WERI-Rb-1 (cell line): Measurements from ENCODE around the gene BTN3A1.

Experiments used
- DNase-seq: peaks from one replicate; pipeline ENCODE4 v3.0.0-alpha.2; 2020
- H3K27ac ChIP-seq: fragments of 250-450 bp; sonication (Bioruptor Pico); 2 replicates; pipeline ENCODE4 v1.5.1; 2020; ENCODE audit warnings: mild to moderate bottlenecking, moderate library complexity
- H3K27me3 ChIP-seq: fragments of 250-450 bp; sonication (Bioruptor Pico); 2 replicates; pipeline ENCODE4 v1.5.1; 2021; ENCODE audit warnings: mild to moderate bottlenecking, low read depth, moderate library complexity; ENCODE audit not compliant: insufficient read depth, severe bottlenecking
- H3K36me3 ChIP-seq: fragments of 250-450 bp; sonication (Bioruptor Pico); 2 replicates; pipeline ENCODE4 v1.5.1; 2020; ENCODE audit warnings: mild to moderate bottlenecking, moderate library complexity
- H3K4me3 ChIP-seq: 2 replicates; pipeline ENCODE4 v1.5.1; 2011; ENCODE audit warnings: low read depth, mild to moderate bottlenecking, control low read depth, low read length
- H3K9me3 ChIP-seq: fragments of 250-450 bp; sonication (Bioruptor Pico); 2 replicates; pipeline ENCODE4 v1.5.1; 2021; ENCODE audit warnings: mild to moderate bottlenecking, moderate library complexity; ENCODE audit not compliant: severe bottlenecking
- CTCF ChIP-seq: IDR thresholded peaks from 2 replicates; pipeline ENCODE4 v1.5.1; 2011; ENCODE audit warnings: low read depth, mild to moderate bottlenecking, control low read depth, inconsistent platforms, low read length

BTN3A1 gene

DNA sequence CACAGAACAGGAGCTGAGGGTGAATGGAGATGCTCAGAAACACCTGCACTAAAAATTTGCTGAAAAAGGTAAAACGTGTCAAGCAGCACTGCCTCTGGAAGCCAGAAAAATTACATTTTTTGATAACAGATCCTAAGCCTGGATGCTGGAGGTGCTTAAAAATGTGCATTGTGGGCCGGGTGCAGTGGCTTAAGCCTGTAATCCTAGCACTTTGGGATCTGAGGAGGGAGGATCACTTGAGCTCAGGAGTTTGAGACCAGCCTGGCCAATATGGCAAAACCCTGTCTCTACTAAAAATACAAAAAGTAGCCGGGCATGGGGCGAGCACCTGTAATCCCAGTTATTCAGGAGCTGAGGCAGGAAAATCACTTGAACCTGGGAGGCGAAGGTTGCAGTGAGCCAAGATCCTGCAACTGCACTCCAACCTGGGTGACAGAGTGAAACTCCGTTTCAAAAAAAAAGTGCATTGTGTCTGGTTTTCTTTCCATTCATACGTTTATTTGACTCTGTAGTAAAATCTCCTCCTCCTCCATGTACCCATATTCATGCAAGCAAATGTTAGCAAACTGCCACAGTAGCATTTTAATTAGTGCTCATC lies 587 bp upstream of the BTN3A1 start:
- Histone ChIP-seq H3K27ac (peak overlapping the region; percentile 61; the same call in 1 of the 2 replicates), H3K36me3 (no peaks in the 10 kb centered on the region), H3K4me3 (peak overlapping the region; percentile 79), H3K9me3 (no peaks in the 10 kb centered on the region), H3K27me3 (no peaks in the 10 kb centered on the region)
- no peak for TF ChIP-seq CTCF
- DNase-seq: peak; percentile 48

GRCh38 chr6:26403893-26404292 lies 1.8 kb downstream of the BTN3A1 start:
- TF ChIP-seq CTCF: no peak
- no peaks in the 10 kb centered on the region for H3K27me3 ChIP-seq
- no peak for DNase-seq
- H3K27ac ChIP-seq: no peak overlapping the region
- H3K9me3 ChIP-seq: no peaks in the 10 kb centered on the region
- no peak overlapping the region for H3K4me3 ChIP-seq
- H3K36me3 ChIP-seq: no peaks in the 10 kb centered on the region

DNA sequence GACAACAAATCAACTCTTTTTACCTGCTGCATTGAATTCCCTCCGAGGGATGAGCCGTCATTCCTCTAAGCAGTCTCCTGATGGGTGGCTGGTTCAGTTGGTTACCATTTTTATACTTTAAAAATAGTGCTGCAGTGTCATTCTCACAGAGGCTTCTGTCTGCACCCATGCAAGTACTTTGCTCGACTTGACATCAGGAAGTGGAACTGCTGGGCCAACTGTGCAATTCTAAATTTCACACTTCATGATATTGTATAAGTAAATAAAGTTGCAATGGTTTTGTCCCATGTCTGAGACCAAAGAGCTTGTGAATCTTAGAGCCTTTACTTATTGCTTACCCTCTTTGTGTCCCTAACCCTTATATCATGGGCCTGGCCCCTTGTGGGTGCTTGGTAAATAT lies 2.5 kb downstream of the BTN3A1 start:
- no peak overlapping the region for H3K4me3 ChIP-seq
- H3K27me3 ChIP-seq: no peaks in the 10 kb centered on the region
- no peak for DNase-seq
- no peaks in the 10 kb centered on the region for H3K36me3 ChIP-seq
- H3K27ac ChIP-seq: no peak overlapping the region
- TF ChIP-seq CTCF: no peak
- no peaks in the 10 kb centered on the region for H3K9me3 ChIP-seq

DNA sequence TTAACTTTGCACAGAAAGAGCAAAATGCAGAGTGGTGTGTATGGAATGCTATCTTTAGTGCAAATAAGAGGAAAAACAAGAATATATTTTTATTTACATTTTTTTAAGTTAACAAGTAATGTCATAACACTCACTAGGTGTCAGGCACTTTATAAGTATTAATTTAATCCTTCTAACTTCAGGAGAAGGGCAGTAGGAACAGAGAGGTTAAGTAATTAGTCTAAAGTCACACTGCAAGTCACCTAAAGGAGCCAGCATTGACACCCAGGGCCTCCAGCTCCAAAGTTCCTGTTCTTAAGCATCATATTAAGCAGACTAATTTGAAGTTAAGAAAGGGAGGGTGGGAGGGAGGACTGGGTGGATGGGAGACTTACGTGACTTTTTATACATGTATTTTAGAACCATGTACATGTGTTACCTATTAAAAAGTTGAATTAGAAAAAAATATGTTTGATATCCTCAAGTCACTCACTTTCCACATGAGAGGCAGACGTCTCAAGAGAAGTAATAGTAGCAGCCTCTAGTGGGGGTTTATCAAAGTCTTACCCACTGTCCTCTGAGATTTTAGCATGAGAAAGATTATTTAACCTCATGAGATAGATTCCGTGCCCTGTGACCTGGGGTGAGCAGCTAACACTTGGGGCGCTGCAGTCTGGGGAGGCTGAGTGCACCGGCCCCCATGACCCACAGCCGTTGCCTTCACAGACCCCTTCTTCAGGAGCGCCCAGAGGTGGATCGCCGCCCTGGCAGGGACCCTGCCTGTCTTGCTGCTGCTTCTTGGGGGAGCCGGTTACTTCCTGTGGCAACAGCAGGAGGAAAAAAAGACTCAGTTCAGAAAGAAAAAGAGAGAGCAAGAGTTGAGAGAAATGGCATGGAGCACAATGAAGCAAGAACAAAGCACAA lies 7.0 kb downstream of the BTN3A1 start:
- no peak overlapping the region for H3K27ac ChIP-seq
- DNase-seq: no peak

DNA sequence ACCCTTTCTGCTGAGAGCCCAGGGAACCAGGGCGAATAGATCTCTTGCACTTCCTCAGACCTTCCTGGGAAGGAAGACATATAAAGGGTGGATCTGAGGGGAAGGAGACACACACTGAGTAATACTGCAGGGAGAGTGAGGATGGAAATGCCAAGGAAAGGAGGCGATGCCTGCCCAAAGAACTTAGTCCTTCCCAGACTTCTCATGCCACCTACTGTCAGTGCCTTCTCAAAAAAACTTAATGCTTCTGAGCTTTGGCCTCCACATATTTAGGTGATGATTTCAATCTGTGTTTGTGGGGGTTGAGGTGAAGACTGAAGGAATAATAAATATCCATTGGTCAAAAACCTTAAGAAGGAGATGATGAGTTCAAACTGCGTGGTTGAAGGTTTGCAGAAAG lies 9.7 kb downstream of the BTN3A1 start:
- Histone ChIP-seq H3K27me3 (no peaks in the 10 kb centered on the region), H3K4me3 (no peak overlapping the region), H3K9me3 (no peaks in the 10 kb centered on the region), H3K27ac (no peak overlapping the region), H3K36me3 (no peaks in the 10 kb centered on the region)
- no peak for TF ChIP-seq CTCF
- DNase-seq: no peak

More for the DNA sequence above, 7.0 kb downstream of the BTN3A1 start:
- Histone ChIP-seq H3K4me3 (no peak overlapping the region), H3K9me3 (no peaks in the 10 kb centered on the region), H3K27me3 (no peaks in the 10 kb centered on the region), H3K36me3 (no peaks in the 10 kb centered on the region)
- TF ChIP-seq CTCF: no peak
